Measurements from ENCODE around the gene MIS12.

The MIS12 gene

DNA sequence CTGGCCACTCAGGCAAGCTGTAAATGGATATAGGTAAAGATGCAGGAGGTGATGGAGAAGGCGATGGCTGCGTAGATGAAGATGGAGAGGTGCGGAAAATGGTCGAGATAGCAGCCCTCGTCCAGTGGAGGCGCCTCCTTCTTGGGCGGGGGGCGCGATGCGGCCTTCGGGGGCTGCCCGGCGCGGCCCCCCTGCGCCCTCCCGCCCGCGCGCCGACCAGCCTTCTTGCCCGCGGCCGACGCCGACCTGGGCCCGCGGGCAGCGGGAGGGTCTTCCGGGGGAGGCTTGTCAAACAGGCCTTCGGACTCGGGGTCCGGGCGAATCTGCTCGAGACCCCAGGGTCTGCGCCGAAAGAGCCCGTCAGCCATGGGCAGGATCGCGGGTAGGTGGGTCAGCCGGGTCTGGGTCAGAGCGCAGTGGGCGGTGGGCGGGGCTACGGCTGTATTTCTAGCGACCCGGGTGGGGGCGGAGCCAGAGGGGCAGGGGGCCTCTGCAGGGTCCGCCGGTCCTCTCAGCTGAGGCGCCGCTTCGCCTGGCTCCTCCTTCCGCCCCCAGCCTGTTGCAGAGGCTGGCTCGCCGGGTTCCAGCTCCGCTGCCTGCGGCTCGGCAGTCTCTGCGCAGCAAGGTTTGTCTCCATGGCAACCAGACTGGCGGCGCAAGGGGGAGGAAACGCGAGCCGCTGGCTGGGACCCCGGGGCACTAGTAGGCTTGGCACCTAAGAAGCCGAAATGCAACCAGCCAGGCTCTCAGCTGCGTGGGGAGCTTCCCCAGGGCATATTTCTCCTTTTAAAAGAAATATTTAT lies 14.4 kb downstream of the MIS12 start:
- Histone ChIP-seq H2AFZ (ENCODE audit: low read depth, low read length, severe bottlenecking) (peak overlapping the region; percentile 11), H3K27me3 (ENCODE audit: low read length) (no peaks in the 10 kb centered on the region)

DNA sequence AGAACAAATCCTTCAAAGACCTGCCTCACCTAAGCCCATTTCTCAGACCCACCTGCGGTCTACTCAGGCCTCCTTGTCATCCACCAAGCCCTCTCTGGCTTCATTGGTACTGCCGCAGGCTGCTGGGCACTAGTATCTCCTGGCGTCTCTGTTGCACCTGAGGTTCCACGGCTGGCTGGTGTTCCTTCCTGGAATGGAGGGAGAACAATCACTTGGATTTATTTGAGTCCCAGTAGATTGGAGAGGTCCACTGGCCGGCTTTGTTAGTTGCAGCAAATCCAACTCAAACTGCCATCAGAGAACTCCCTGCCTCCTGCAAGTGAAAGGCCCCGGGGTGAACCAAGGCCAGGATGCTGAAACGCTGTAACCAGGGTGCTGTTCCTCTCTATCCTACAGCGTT lies 15.3 kb downstream of the MIS12 start:
- Histone ChIP-seq H3K9ac (ENCODE audit: low read length) (no peak overlapping the region), H3K27ac (ENCODE audit: low read depth, low read length) (no peak overlapping the region), H3K9me2 (replicated peaks; ENCODE audit: insufficient read depth, low read length) (no peaks in the 10 kb centered on the region), H4K20me1 (ENCODE audit: low read depth, low read length) (no peaks in the 10 kb centered on the region), H3K4me3 (ENCODE audit: insufficient read depth, low read length, poor library complexity, severe bottlenecking) (no peak overlapping the region), H3F3A (ENCODE audit: insufficient read depth) (0 out of 2 replicates have a peak, but pooled peaks cover 3% of the 10 kb centered on the region), H2AFZ (ENCODE audit: low read depth, low read length, severe bottlenecking) (no peak overlapping the region), H3K27me3 (ENCODE audit: low read length) (no peaks in the 10 kb centered on the region), H3K4me2 (ENCODE audit: low read depth, low read length, poor library complexity, severe bottlenecking) (no peak overlapping the region), H3K9me3 (ENCODE audit: insufficient read depth, low read length) (no peaks in the 10 kb centered on the region), H3K36me3 (ENCODE audit: low read length) (no peaks in the 10 kb centered on the region), H3K79me2 (ENCODE audit: insufficient read depth, low read length) (no peaks in the 10 kb centered on the region)
- no peak for TF ChIP-seq EZH2phosphoT487 (conservative IDR thresholded peaks at IDR 0.05; ENCODE audit: low read length)
- TF ChIP-seq, protein P1, sequence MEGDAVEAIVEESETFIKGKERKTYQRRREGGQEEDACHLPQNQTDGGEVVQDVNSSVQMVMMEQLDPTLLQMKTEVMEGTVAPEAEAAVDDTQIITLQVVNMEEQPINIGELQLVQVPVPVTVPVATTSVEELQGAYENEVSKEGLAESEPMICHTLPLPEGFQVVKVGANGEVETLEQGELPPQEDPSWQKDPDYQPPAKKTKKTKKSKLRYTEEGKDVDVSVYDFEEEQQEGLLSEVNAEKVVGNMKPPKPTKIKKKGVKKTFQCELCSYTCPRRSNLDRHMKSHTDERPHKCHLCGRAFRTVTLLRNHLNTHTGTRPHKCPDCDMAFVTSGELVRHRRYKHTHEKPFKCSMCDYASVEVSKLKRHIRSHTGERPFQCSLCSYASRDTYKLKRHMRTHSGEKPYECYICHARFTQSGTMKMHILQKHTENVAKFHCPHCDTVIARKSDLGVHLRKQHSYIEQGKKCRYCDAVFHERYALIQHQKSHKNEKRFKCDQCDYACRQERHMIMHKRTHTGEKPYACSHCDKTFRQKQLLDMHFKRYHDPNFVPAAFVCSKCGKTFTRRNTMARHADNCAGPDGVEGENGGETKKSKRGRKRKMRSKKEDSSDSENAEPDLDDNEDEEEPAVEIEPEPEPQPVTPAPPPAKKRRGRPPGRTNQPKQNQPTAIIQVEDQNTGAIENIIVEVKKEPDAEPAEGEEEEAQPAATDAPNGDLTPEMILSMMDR (IDR thresholded peaks at IDR 0.05; ENCODE audit: insufficient read depth, low read length, poor library complexity, severe bottlenecking), result no peak

More for the DNA sequence above, 14.4 kb downstream of the MIS12 start:
- H4K20me1 ChIP-seq (ENCODE audit: low read depth, low read length), result no peaks in the 10 kb centered on the region
- TF ChIP-seq EZH2phosphoT487 (conservative IDR thresholded peaks at IDR 0.05; ENCODE audit: low read length), result no peak
- TF ChIP-seq, protein P1 (IDR thresholded peaks at IDR 0.05; ENCODE audit: insufficient read depth, low read length, poor library complexity, severe bottlenecking), result no peak
- H3K79me2 ChIP-seq (ENCODE audit: insufficient read depth, low read length), result no peaks in the 10 kb centered on the region
- no peaks in the 10 kb centered on the region for H3K9me3 ChIP-seq (ENCODE audit: insufficient read depth, low read length)
- H3K27ac ChIP-seq (ENCODE audit: low read depth, low read length), result no peak overlapping the region
- peak overlapping the region; percentile 7; the same call in 1 of the 2 replicates for H3K9ac ChIP-seq (ENCODE audit: low read length)
- H3F3A ChIP-seq (ENCODE audit: insufficient read depth), result 0 out of 2 replicates have a peak, but pooled peaks cover 3% of the 10 kb centered on the region
- H3K36me3 ChIP-seq (ENCODE audit: low read length), result no peaks in the 10 kb centered on the region
- H3K4me3 ChIP-seq (ENCODE audit: insufficient read depth, low read length, poor library complexity, severe bottlenecking), result peak overlapping the region; percentile 45
- H3K9me2 ChIP-seq (replicated peaks; ENCODE audit: insufficient read depth, low read length), result no peaks in the 10 kb centered on the region
- peak overlapping the region; percentile 53 for H3K4me2 ChIP-seq (ENCODE audit: low read depth, low read length, poor library complexity, severe bottlenecking)

DNA sequence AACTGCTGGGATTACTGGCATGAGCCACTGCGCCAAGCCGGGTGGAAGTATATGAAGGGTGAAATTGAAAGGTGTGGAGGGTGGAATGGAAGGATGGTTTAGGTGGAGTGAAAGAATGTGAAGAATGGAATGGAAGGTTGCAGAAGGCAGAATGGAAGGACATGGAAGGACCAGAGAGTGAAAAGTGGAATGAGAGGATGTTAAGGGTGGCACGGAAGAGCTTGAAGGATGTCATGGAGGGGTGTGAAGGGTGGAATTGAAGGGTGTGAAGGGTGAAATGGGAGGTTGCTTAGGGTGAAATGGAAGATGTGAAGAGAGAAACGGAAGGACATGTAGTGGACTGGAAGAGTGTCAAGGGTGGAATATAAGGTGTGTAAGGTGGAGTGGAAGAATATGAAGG lies 16.2 kb downstream of the MIS12 start:
- Histone ChIP-seq H3K4me2 (ENCODE audit: low read depth, low read length, poor library complexity, severe bottlenecking) (no peak overlapping the region), H3K36me3 (ENCODE audit: low read length) (no peaks in the 10 kb centered on the region), H3K27ac (ENCODE audit: low read depth, low read length) (no peak overlapping the region), H3K9ac (ENCODE audit: low read length) (no peak overlapping the region), H3K9me3 (ENCODE audit: insufficient read depth, low read length) (no peaks in the 10 kb centered on the region), H2AFZ (ENCODE audit: low read depth, low read length, severe bottlenecking) (no peak overlapping the region), H3F3A (ENCODE audit: insufficient read depth) (0 out of 2 replicates have a peak, but pooled peaks cover 3% of the 10 kb centered on the region), H3K27me3 (ENCODE audit: low read length) (no peaks in the 10 kb centered on the region), H3K9me2 (replicated peaks; ENCODE audit: insufficient read depth, low read length) (no peaks in the 10 kb centered on the region), H4K20me1 (ENCODE audit: low read depth, low read length) (no peaks in the 10 kb centered on the region), H3K4me3 (ENCODE audit: insufficient read depth, low read length, poor library complexity, severe bottlenecking) (no peak overlapping the region), H3K79me2 (ENCODE audit: insufficient read depth, low read length) (no peaks in the 10 kb centered on the region)
- TF ChIP-seq, protein P1 (IDR thresholded peaks at IDR 0.05; ENCODE audit: insufficient read depth, low read length, poor library complexity, severe bottlenecking), result no peak
- TF ChIP-seq EZH2phosphoT487 (conservative IDR thresholded peaks at IDR 0.05; ENCODE audit: low read length), result no peak

All from SU-DHL-6 (cell line).